ENCODE measurements around the gene PLK4. TPM values are rescaled to one million over a fixed set of nuclear protein-coding genes. Genes with fewer than 3 reads are reported as not detected.
"Not testable (repeated sequence)": the region's sequence is repeated elsewhere in the genome, so short reads cannot be mapped to it uniquely, and the experiment has no call there.

PLK4 gene
- total and polyA plus RNA-seq, 3 donors from 2014 or later: 22.2 to 36.0 (median 31.3) TPM

GRCh38 chr4:127896528-127896927 lies 15.8 kb downstream of the PLK4 start:
- Histone ChIP-seq H3K36me3 (ENCODE audit: low read depth, missing control alignments) (no peaks in the 10 kb centered on the region), H3K9me3 (no peaks in the 10 kb centered on the region), H3K4me1 (no peaks in the 10 kb centered on the region), H3K27ac (no peak overlapping the region), H3K4me3 (no peak overlapping the region), H3K27me3 (no peaks in the 10 kb centered on the region)
- 91 to 96% methylated on average over 1 of the region's 1 CpG for WGBS, 2 donors
- intact Hi-C loops (cut with DNase I; ENCODE audit: low total_unique reads): no loop called here
- TF ChIP-seq, protein P1, sequence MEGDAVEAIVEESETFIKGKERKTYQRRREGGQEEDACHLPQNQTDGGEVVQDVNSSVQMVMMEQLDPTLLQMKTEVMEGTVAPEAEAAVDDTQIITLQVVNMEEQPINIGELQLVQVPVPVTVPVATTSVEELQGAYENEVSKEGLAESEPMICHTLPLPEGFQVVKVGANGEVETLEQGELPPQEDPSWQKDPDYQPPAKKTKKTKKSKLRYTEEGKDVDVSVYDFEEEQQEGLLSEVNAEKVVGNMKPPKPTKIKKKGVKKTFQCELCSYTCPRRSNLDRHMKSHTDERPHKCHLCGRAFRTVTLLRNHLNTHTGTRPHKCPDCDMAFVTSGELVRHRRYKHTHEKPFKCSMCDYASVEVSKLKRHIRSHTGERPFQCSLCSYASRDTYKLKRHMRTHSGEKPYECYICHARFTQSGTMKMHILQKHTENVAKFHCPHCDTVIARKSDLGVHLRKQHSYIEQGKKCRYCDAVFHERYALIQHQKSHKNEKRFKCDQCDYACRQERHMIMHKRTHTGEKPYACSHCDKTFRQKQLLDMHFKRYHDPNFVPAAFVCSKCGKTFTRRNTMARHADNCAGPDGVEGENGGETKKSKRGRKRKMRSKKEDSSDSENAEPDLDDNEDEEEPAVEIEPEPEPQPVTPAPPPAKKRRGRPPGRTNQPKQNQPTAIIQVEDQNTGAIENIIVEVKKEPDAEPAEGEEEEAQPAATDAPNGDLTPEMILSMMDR (IDR thresholded peaks at IDR 0.05): no peak
- no peak for TF ChIP-seq POLR2A (IDR thresholded peaks at IDR 0.05)
- DNase-seq: no peak

- 97% methylated on average over 4 of the region's 4 CpGs for WGBS, 2 donors
These were observed 19.0 kb downstream of the PLK4 start for GRCh38 chr4:127899682-127900081.

GRCh38 chr4:127905029-127905428 lies 24.3 kb downstream of the PLK4 start:
- intact Hi-C loops (cut with DNase I; ENCODE audit: low total_unique reads): no loop called here
- WGBS, 2 donors: 87 to 88% methylated on average over 6 to 7 of the region's 8 CpGs
- Histone ChIP-seq H3K4me1 (no peaks in the 10 kb centered on the region), H3K9me3 (no peaks in the 10 kb centered on the region), H3K27me3 (no peaks in the 10 kb centered on the region), H3K36me3 (ENCODE audit: low read depth, missing control alignments) (no peaks in the 10 kb centered on the region), H3K4me3 (no peak overlapping the region), H3K27ac (no peak overlapping the region)
- no peak for TF ChIP-seq POLR2A (IDR thresholded peaks at IDR 0.05)
- TF ChIP-seq, protein P1 (IDR thresholded peaks at IDR 0.05): no peak
- DNase-seq: no peak

More at GRCh38 chr4:127899682-127900081, 19.0 kb downstream of the PLK4 start:
- H3K27me3 ChIP-seq; intact Hi-C loops (cut with DNase I; ENCODE audit: low total_unique reads); DNase-seq; H3K9me3 ChIP-seq; H3K27ac ChIP-seq; H3K4me3 ChIP-seq; H3K4me1 ChIP-seq; H3K36me3 ChIP-seq (ENCODE audit: low read depth, missing control alignments): not testable (repeated sequence)

GRCh38 chr4:127916512-127916911 lies 35.8 kb downstream of the PLK4 start:
- WGBS, 2 donors: 91 to 93% methylated on average over 3 of the region's 3 CpGs
- no peak for TF ChIP-seq POLR2A (IDR thresholded peaks at IDR 0.05)
- TF ChIP-seq, protein P1 (IDR thresholded peaks at IDR 0.05): no peak
- H3K27me3 ChIP-seq: no peaks in the 10 kb centered on the region
- H3K9me3 ChIP-seq: no peaks in the 10 kb centered on the region
- no peak for DNase-seq
- H3K4me1 ChIP-seq: no peaks in the 10 kb centered on the region
- H3K4me3 ChIP-seq: no peak overlapping the region
- H3K27ac ChIP-seq: no peak overlapping the region
- no peaks in the 10 kb centered on the region for H3K36me3 ChIP-seq (ENCODE audit: low read depth, missing control alignments)
- intact Hi-C loops (cut with DNase I; ENCODE audit: low total_unique reads): no loop called here

- DNase-seq: no peak
These were observed 36.5 kb downstream of the PLK4 start for GRCh38 chr4:127917151-127917550.

More at GRCh38 chr4:127917151-127917550, 36.5 kb downstream of the PLK4 start:
- Histone ChIP-seq H3K4me3 (no peak overlapping the region), H3K9me3 (no peaks in the 10 kb centered on the region), H3K27ac (no peak overlapping the region), H3K4me1 (no peaks in the 10 kb centered on the region), H3K36me3 (ENCODE audit: low read depth, missing control alignments) (no peaks in the 10 kb centered on the region), H3K27me3 (no peaks in the 10 kb centered on the region)
- TF ChIP-seq, protein P1 (IDR thresholded peaks at IDR 0.05): no peak
- TF ChIP-seq POLR2A (IDR thresholded peaks at IDR 0.05): no peak
- intact Hi-C loops (cut with DNase I; ENCODE audit: low total_unique reads): no loop called here
